ENCODE data around the gene SPOCK1. TPM values are rescaled to one million over a fixed set of nuclear protein-coding genes. Genes with fewer than 3 reads are reported as not detected.
A peak's percentile ranks its signal among the peaks of the same experiment; 100 is the strongest.

SPOCK1 gene
- total RNA-seq, 1 experiment from 2014 or later: 10.9 TPM

- Histone ChIP-seq H3K79me2 (ENCODE audit: insufficient read depth, low read length) (no peaks in the 10 kb centered on the region), H4K91ac (ENCODE audit: insufficient read length, low read depth, low read length) (no peak overlapping the region), H4K5ac (ENCODE audit: insufficient read length, low read depth, low read length) (no peak overlapping the region), H3K4me1 (ENCODE audit: insufficient read depth, low read length) (no peaks in the 10 kb centered on the region), H4K8ac (replicated peaks; ENCODE audit: insufficient read length, low read depth, low read length) (no peak overlapping the region), H2AK5ac (ENCODE audit: insufficient read length, low read length) (no peak overlapping the region), H3K56ac (ENCODE audit: insufficient read length, low read depth, low read length) (no peak overlapping the region), H2BK5ac (ENCODE audit: insufficient read length, low read length) (no peak overlapping the region), H3K23ac (ENCODE audit: insufficient read length, low read depth, low read length) (no peak overlapping the region), H4K20me1 (ENCODE audit: control insufficient read depth, insufficient read depth, insufficient read length) (no peaks in the 10 kb centered on the region), H3K9me3 (ENCODE audit: control insufficient read depth, low read depth, low read length) (no peaks in the 10 kb centered on the region), H3K4me2 (ENCODE audit: insufficient read depth, insufficient read length, low read length) (no peak overlapping the region), H3T11ph (ENCODE audit: low read length) (no peak overlapping the region), H2AFZ (ENCODE audit: low read length) (no peak overlapping the region), H3K23me2 (ENCODE audit: insufficient read length, low read depth, low read length, poor library complexity, severe bottlenecking) (no peaks in the 10 kb centered on the region), H2BK15ac (ENCODE audit: low read depth, low read length) (no peak overlapping the region), H2BK12ac (ENCODE audit: insufficient read length, low read depth, low read length) (no peak overlapping the region), H3K27ac (ENCODE audit: insufficient read length, low read depth, low read length) (no peak overlapping the region), H2BK120ac (ENCODE audit: low read depth, low read length, poor library complexity, severe bottlenecking) (no peak overlapping the region), H3K18ac (ENCODE audit: insufficient read length, low read depth, low read length) (no peak overlapping the region), H2BK20ac (ENCODE audit: low read depth, low read length, poor library complexity, severe bottlenecking) (no peak overlapping the region), H3K14ac (ENCODE audit: insufficient read depth, low read length) (no peak overlapping the region; the same call in 1 of the 2 replicates), H3K27me3 (ENCODE audit: insufficient read depth, low read length) (no peaks in the 10 kb centered on the region), H3K4ac (ENCODE audit: low read depth, low read length) (no peak overlapping the region), H3K9ac (ENCODE audit: extremely low read depth, insufficient read length, low read length) (no peak overlapping the region), H3K79me1 (ENCODE audit: insufficient read depth, low read depth, low read length, poor library complexity, severe bottlenecking) (no peaks in the 10 kb centered on the region)
- Mint-ChIP-seq H3K27ac (peak overlapping the region in 1 of 3 experiments; percentile 5; a peak in 1 of 7 replicates), H3K27me3 (ENCODE audit: low read depth) (peaks cover 3% of the 10 kb centered on the region), H3K9me3 (no peaks in the 10 kb centered on the region; a peak in 2 of 5 replicates), H3K4me3 (peak overlapping the region in 1 of 2 experiments; percentile 33; a peak in 1 of 5 replicates), H3K4me1 (peaks cover 6 to 7% of the 10 kb centered on the region in 2 experiments; a peak in 1 of 4 replicates), H3K36me3 (ENCODE audit: insufficient read depth in 1 of 3, low read depth in 3 of 3) (no peaks in the 10 kb centered on the region)
- DNase-seq: peak; percentile 72
- TF ChIP-seq, protein P1, sequence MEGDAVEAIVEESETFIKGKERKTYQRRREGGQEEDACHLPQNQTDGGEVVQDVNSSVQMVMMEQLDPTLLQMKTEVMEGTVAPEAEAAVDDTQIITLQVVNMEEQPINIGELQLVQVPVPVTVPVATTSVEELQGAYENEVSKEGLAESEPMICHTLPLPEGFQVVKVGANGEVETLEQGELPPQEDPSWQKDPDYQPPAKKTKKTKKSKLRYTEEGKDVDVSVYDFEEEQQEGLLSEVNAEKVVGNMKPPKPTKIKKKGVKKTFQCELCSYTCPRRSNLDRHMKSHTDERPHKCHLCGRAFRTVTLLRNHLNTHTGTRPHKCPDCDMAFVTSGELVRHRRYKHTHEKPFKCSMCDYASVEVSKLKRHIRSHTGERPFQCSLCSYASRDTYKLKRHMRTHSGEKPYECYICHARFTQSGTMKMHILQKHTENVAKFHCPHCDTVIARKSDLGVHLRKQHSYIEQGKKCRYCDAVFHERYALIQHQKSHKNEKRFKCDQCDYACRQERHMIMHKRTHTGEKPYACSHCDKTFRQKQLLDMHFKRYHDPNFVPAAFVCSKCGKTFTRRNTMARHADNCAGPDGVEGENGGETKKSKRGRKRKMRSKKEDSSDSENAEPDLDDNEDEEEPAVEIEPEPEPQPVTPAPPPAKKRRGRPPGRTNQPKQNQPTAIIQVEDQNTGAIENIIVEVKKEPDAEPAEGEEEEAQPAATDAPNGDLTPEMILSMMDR (conservative IDR thresholded peaks at IDR 0.05): no peak
- no CpG with 5 or more reads among the region's 7 CpGs for WGBS (ENCODE audit: extremely low coverage, insufficient read length, low lambda C conversion rate)
Measured at GRCh38 chr5:137516251-137516797, 17.2 kb upstream of the SPOCK1 start.

Data from H9 (cell line).